ENCODE data around the gene NFS1.

NFS1 gene

GRCh38 chr20:35664466-35665206 lies 34.5 kb downstream of the NFS1 start, which contains the start of the genes CPNE1 and RBM12:
Gene CPNE1 (minus strand): TSS chr20:35664900. CDS start chr20:35632923, 31,977 bp downstream.
Gene RBM12 (minus strand): TSS chr20:35664900. CDS start chr20:35655322, 9,578 bp downstream.
- Histone ChIP-seq H3K4me1 (ENCODE audit: low read depth, poor library complexity, severe bottlenecking) (peaks cover 37% of the 10 kb centered on the region), H3K27me3 (ENCODE audit: insufficient read depth, low read depth) (no peaks in the 10 kb centered on the region), H4K20me1 (ENCODE audit: insufficient read depth) (peaks cover 42% of the 10 kb centered on the region), H2AFZ (ENCODE audit: low read depth) (peak within 1 kb of the TSS; percentile 74), H3K27ac (peak within 1 kb of the TSS; percentile 92), H3K4me3 (IDR thresholded peaks at IDR 0.05; ENCODE audit: insufficient read depth, low read depth, low read length) (peak within 1 kb of the TSS; percentile 73), H3K36me3 (ENCODE audit: insufficient read depth) (no peaks in the 10 kb centered on the region), H3K9ac (peak within 1 kb of the TSS; percentile 98), H3K4me2 (peak within 1 kb of the TSS; percentile 80), H3K79me2 (ENCODE audit: insufficient read depth, low read depth) (peaks cover 52% of the 10 kb centered on the region)
- TF ChIP-seq CTCF (conservative IDR thresholded peaks at IDR 0.05; ENCODE audit: low read depth, low read length): no peak

DNA sequence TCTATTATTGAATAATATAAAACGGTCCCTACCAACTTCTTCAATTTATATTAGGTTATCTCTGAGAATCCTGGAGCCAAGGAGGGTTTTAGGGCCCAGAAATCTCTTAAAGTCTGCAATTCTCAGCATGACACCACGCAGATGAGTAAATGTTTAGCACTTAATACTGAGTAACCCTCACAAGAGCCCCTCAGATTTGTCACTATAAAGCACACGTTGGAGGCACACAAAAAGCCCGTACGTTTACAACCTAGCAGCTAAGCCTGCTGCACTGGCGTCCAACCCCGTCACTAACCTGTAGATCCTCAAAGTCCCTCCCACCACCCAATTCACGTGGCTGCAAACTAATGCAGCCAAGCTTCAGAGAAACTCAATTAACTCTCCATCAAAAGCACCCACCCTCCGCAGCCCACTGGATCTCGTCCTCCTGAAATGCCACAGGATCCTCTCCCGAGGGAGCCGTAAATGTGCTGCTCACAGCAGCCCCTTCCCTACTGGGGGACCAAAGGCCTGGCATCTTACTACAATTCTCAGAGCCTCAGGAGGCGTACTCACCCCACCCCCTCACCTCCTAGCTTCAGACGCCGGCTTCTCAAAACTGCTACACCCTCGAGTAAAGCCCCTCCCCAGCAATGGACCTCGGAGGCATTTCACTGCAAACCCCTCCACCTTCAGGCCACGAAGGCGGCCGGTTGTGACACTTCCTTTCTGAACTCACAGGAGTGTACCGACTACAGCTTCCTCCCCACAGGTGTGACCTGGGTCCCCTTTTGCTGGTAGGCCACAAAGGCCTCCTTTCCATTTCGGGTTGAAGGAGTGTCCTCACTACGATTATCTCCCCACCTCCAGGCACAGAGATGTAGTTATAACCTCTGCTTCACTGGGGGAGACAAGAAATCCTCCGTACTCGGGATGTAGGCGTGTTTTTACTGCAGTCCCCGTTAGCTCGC lies 35.4 kb downstream of the NFS1 start:
- Histone ChIP-seq H3K79me2 (ENCODE audit: insufficient read depth, low read depth) (peaks cover 60% of the 10 kb centered on the region), H3K9ac (peak overlapping the region; percentile 98), H3K36me3 (ENCODE audit: insufficient read depth) (no peaks in the 10 kb centered on the region), H3K4me1 (ENCODE audit: low read depth, poor library complexity, severe bottlenecking) (peaks cover 45% of the 10 kb centered on the region), H3K4me2 (peak overlapping the region; percentile 80), H3K4me3 (IDR thresholded peaks at IDR 0.05; ENCODE audit: insufficient read depth, low read depth, low read length) (peak overlapping the region; percentile 73), H4K20me1 (ENCODE audit: insufficient read depth) (peaks cover 50% of the 10 kb centered on the region), H3K27ac (peak overlapping the region; percentile 92), H3K27me3 (ENCODE audit: insufficient read depth, low read depth) (no peaks in the 10 kb centered on the region), H2AFZ (ENCODE audit: low read depth) (peak overlapping the region; percentile 74)
- TF ChIP-seq CTCF (conservative IDR thresholded peaks at IDR 0.05; ENCODE audit: low read depth, low read length): no peak; the same call in 1 of the 2 replicates

GRCh38 chr20:35662551-35662950 lies 36.6 kb downstream of the NFS1 start:
- no peak for TF ChIP-seq CTCF (conservative IDR thresholded peaks at IDR 0.05; ENCODE audit: low read depth, low read length)
- H3K79me2 ChIP-seq (ENCODE audit: insufficient read depth, low read depth): peaks cover 73% of the 10 kb centered on the region
- peaks cover 56% of the 10 kb centered on the region for H3K4me1 ChIP-seq (ENCODE audit: low read depth, poor library complexity, severe bottlenecking)
- H3K36me3 ChIP-seq (ENCODE audit: insufficient read depth): no peaks in the 10 kb centered on the region
- H2AFZ ChIP-seq (ENCODE audit: low read depth): no peak overlapping the region
- peaks cover 57% of the 10 kb centered on the region for H4K20me1 ChIP-seq (ENCODE audit: insufficient read depth)
- H3K27ac ChIP-seq: peak overlapping the region; percentile 92; the same call in 1 of the 2 replicates
- no peaks in the 10 kb centered on the region for H3K27me3 ChIP-seq (ENCODE audit: insufficient read depth, low read depth)
- H3K4me3 ChIP-seq (IDR thresholded peaks at IDR 0.05; ENCODE audit: insufficient read depth, low read depth, low read length): no peak overlapping the region
- H3K4me2 ChIP-seq: peak overlapping the region; percentile 80
- peak overlapping the region; percentile 98; the same call in 1 of the 2 replicates for H3K9ac ChIP-seq

- peak overlapping the region; percentile 4; the same call in 1 of the 2 replicates for H3K27ac ChIP-seq
- no peak for TF ChIP-seq CTCF (conservative IDR thresholded peaks at IDR 0.05; ENCODE audit: low read depth, low read length)
Measured at GRCh38 chr20:35661908-35662307, 37.2 kb downstream of the NFS1 start.

More at GRCh38 chr20:35661908-35662307, 37.2 kb downstream of the NFS1 start:
- Histone ChIP-seq H2AFZ (ENCODE audit: low read depth) (no peak overlapping the region), H3K9ac (peak overlapping the region; percentile 98; the same call in 1 of the 2 replicates), H3K4me1 (ENCODE audit: low read depth, poor library complexity, severe bottlenecking) (peaks cover 61% of the 10 kb centered on the region), H3K4me2 (peak overlapping the region; percentile 80), H3K79me2 (ENCODE audit: insufficient read depth, low read depth) (peaks cover 79% of the 10 kb centered on the region), H3K27me3 (ENCODE audit: insufficient read depth, low read depth) (no peaks in the 10 kb centered on the region), H3K36me3 (ENCODE audit: insufficient read depth) (no peaks in the 10 kb centered on the region), H3K4me3 (IDR thresholded peaks at IDR 0.05; ENCODE audit: insufficient read depth, low read depth, low read length) (no peak overlapping the region), H4K20me1 (ENCODE audit: insufficient read depth) (peaks cover 63% of the 10 kb centered on the region)

Data from KMS-11 (cell line).